HG03521 (cell line): Measurements from ENCODE around the gene CMIP.

Source experiments
- ATAC-seq: cut with Tn5 transposase; IDR thresholded peaks from one replicate; pipeline ENCODE4 v1.9.1; 2021; ENCODE audit warnings: mild to moderate bottlenecking, moderate library complexity; ENCODE audit not compliant: unreplicated experiment

Gene CMIP

DNA sequence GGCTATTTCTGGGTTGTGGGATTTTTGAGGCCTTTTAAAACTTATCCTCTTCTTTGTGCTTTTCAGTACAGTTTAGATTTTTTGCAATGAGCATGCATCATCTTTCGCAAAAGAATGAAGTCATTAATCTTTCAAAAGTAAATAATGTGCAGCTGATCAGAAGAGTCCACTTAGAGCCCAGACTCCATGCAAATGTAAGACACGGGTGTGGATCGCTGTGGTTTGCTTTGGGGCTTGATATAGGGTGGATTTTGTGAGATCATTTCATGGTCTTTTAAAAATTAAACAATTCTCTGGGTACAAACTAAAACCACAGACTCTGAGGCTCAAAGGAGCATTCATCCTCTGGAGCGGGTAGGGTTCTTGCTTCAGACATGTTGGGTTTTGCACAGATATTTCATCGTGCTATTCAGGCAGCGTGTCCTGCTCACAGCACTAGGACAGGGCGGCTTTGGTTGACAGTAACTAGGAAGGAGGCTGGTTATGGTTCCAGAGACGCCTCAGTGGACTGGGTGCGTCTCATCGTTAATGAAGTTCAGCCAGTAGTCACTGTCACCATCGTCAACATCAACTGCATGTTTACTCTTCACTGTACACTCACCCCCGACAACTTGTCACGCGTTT, 205.1 kb downstream of the CMIP start:
- no peak for ATAC-seq

DNA sequence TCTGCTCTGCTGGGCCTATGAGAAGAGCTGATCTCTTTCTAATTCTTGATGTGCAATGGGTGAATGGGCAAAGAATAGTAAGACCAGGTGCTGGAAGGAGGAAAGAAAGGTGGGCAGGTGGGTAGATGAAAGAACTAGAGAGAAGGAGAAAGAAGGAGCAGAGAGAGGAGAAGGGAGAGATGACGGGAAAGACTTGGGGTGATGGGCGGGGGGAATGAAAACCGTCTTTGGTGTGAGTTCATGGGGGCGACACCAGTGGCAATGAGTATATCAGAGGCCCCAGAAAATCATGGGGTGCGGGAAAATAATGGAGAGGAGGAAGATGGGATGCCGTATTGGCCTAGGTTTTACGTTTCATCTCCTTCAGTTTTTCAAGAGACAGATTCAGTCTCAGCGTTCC, 205.7 kb downstream of the CMIP start:
- ATAC-seq: no peak

GRCh38 chr16:81650982-81651562, 206.5 kb downstream of the CMIP start:
- no peak for ATAC-seq

- ATAC-seq: no peak
Measured at GRCh38 chr16:81651758-81652718, 207.4 kb downstream of the CMIP start.

DNA sequence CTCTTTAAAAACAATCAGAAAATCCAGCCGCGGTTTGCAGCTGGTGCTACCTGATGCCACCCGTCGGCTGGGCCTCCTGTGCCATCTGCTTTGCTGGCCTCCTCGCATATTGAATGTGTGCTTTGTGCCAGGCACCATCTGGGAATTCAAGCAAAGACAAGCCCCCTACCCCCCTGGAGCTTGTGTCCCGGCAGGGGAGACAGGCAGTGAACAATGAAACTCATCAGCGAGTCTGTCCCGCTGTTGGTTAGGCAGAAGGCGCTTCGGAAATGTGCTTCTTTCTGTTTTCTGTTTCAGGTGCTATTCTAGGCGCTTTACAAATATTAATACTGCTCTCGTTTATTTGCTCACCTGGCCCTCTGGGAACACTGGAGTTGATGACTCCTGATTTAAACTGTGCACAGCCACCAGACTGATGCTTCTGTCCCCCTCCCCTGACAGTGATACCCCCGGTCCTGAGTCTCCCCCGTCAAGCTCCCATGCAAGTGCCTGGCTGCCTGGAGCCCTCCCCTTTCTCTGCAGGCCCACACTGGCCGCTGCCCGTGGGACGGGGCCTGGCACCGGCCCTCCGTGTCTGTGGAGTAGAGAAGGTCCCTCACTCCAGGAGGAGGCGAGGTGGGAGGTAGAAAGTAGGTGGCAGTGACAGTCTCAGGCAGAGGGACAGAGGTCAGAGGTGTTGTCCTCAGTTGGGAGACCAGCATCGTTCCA, 208.3 kb downstream of the CMIP start:
- no peak for ATAC-seq

DNA sequence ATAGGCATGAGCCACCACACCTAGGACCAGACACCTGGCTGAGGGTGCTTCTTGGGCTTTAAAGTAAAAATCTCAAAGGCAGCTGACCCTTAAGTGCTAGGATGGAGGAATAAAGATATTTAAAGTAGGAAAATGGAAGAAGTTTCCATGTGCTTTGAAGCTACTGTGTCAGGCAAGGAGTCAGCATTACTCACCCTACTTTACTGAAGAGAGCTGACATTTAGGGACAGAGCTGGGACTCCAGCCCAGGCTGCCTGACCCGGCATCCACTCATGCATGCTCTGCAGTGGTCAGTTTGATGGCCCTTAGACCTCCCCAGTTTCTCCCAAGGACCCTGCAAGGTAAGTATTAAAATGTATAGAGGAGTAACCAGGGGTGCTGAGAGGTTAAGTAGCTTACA, 209.7 kb downstream of the CMIP start:
- no peak for ATAC-seq

- no peak for ATAC-seq
Measured at GRCh38 chr16:81655469-81656162, 211.0 kb downstream of the CMIP start.

GRCh38 chr16:81657224-81657623, 212.6 kb downstream of the CMIP start:
- ATAC-seq: no peak

GRCh38 chr16:81657781-81658180, 213.2 kb downstream of the CMIP start:
- ATAC-seq: no peak

- ATAC-seq: no peak
Measured at GRCh38 chr16:81658373-81658772, 213.8 kb downstream of the CMIP start.

DNA sequence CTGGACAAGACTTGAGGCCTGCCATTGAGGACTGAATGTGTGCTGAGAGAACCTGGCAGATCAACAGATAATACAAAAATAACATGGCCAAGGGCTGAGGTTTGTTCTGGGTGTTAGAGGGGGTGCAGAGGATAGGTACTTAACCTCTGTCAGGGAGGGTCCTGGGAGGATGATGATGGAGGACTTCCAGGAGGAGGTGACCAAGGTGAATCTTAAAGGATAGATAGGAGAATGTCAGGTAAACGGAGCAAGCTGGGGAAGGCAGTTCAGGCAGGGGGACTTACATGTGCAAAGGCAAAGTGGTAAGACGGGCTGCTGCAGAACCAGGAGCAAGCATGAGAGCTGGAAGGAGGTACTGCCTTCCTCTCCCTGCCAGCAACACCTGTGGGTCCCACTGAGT, 214.6 kb downstream of the CMIP start:
- ATAC-seq: no peak

GRCh38 chr16:81661082-81661481, 216.5 kb downstream of the CMIP start:
- no peak for ATAC-seq

DNA sequence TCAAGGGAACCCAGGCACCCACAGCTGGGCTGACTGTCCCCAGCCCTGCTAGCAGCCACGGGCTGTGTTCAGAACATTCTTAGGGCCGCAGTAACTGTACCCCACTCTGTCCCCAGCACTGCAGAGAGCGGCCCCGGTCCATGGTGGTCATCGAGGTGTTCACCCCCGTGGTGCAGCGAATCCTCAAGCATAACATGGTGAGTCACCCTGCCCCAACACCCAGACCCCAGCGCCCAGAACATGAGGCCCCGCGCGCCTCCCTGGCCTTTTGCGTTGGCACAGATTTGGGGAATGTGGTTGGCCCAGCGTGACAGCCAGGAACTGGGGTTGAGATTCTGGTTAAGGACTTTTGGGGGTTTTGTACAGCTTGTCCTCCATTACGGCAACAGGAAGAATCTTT, 219.5 kb downstream of the CMIP start:
- no peak for ATAC-seq

GRCh38 chr16:81665588-81665987, 221.0 kb downstream of the CMIP start:
- ATAC-seq: no peak

- ATAC-seq: no peak
Measured at GRCh38 chr16:81666113-81666512, 221.5 kb downstream of the CMIP start.

DNA sequence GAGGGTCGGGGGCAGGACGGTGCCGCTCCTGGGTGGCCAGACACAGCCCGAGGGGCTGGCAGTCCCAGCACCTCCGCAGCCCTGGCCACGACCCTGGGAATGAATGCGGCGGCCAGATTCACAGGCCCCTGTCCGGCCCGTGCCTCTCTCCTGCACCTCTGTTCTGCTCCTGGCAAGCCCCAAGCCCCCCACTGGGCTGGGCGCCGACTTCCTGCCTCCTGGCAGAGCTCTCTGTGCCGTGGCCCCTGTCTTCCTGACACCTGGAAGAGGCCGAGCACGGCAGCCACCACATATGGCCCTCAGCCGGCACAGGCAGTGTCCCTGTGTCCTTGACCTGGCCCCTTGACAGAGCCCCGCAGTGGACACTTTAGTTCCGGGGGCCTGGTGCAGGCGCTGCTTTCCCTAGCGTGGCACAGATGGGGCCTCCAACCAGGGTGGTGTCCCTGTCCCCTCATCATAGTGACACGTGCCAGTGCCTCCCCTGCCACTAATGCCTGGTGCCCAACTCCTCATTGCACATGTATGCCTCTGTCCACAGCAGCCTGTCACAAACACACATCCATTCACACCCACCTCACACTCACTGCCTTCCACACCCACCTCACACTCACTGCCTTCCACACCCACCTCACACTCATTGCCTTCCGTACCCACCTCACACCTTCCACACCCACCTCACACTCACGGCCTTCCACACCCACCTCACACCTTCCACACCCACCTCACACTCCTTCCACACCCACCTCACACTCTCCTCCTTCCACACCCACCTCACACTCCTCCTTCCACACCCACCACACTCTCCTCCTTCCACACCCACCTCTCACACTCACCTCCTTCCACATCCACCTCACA, 223.9 kb downstream of the CMIP start:
- no peak for ATAC-seq

DNA sequence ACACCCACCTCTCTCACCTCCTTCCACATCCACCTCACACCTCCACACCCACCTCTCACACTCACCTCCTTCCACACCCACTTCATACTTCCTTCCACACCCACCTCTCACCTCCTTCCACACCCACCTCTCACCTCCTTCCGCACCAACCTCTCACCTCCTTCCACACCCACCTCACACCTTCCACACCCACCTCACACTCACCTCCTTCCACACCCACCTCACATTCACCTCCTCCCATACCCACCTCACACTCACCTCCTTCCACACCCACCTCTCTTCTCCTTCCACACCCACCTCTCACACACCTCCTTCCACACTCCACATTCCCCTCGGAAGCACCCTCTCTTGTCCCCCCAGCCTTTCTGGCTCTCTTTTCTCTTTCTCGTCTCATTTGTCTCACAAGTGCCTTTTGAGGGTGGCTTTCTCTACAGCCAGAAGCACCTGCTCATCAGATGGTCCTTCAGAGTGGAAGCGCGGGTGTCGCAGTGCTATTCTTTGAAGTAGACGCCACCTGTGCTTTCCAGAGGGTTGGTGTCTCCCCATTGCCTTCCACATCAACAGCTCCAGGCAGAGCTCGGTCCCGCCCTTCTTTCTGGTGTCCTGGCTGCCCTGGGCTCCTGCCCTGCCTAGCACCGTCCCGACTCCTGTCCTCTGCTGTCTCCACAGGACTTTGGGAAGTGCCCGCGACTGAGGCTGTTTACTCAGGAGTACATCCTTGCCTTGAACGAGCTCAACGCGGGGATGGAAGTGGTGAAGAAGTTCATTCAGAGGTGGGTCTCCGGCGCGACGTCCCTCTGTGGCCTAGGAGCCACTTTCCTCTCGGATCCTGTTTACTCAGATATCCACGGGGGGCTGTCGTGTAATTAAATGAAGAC, 225.1 kb downstream of the CMIP start:
- ATAC-seq: no peak

DNA sequence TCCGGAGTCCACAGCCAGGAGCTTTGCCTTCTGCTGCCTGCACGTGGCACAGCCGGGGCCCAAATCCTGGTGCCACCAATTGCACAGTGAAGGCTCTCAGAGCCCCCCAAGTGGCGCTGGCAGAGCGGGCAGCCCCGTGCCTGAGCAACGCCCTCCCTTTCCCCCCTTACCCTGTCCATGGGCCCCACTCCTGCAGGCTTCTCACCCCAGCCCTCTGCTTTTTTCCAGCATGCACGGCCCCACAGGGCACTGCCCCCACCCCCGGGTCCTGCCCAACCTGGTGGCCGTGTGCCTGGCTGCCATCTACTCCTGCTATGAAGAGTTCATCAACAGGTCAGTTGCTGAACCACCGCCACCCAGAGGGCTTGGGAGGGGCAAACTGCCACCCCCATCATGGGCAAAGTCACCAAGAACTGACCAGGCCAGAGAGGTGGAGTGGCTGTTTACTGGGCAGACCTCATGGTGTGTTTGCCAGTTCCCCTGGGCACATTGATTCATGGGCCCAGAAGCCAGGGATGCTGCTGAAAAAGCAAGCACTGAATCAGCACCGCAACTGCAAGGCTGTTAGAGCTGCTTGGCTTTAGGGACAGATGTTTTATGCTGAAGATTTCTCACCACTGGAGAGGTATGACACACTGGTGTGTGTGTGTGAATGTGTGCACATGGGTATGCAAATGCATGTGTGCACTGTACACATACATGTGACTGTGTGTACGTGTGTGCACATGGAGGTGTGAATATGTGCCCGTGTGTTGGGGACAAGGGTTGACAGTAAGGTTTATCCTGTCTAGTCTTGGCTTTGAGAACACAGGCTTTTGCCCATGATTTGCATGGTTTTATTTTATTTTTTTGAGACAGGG, 227.4 kb downstream of the CMIP start:
- ATAC-seq: no peak
